SIG-M5 (cell line): Measurements from ENCODE around the gene TBC1D8.

Source experiments
- DNase-seq: peaks from one replicate; lab custom pipeline; 2025; lab: John Stamatoyannopoulos, UW

The TBC1D8 gene

GRCh38 chr2:100997509-100998234, 153.5 kb downstream of the TBC1D8 start:
- no peak for DNase-seq

- DNase-seq, result no peak
Measured at GRCh38 chr2:100995309-100996075, 155.7 kb downstream of the TBC1D8 start.

GRCh38 chr2:100993294-100993693, 157.9 kb downstream of the TBC1D8 start:
- no peak for DNase-seq

GRCh38 chr2:100992262-100992661, 158.9 kb downstream of the TBC1D8 start:
- no peak for DNase-seq

- no peak for DNase-seq
Measured at GRCh38 chr2:100991404-100991773, 159.8 kb downstream of the TBC1D8 start.

GRCh38 chr2:100990650-100991403, 160.4 kb downstream of the TBC1D8 start:
- DNase-seq, result no peak

- DNase-seq, result no peak
Measured at GRCh38 chr2:100990166-100990565, 161.0 kb downstream of the TBC1D8 start.

- DNase-seq, result no peak
Measured at GRCh38 chr2:100989666-100990065, 161.5 kb downstream of the TBC1D8 start.

GRCh38 chr2:100988630-100989417, 162.4 kb downstream of the TBC1D8 start:
- DNase-seq, result no peak

GRCh38 chr2:100987974-100988373, 163.2 kb downstream of the TBC1D8 start:
- no peak for DNase-seq

GRCh38 chr2:100987536-100987935, 163.6 kb downstream of the TBC1D8 start:
- no peak for DNase-seq

GRCh38 chr2:100986157-100986556, 165.0 kb downstream of the TBC1D8 start:
- DNase-seq, result no peak

- no peak for DNase-seq
Measured at GRCh38 chr2:100984892-100985307, 166.3 kb downstream of the TBC1D8 start.

GRCh38 chr2:100983684-100984310, 167.4 kb downstream of the TBC1D8 start:
- DNase-seq, result no peak

- no peak for DNase-seq
Measured at GRCh38 chr2:100983201-100983600, 168.0 kb downstream of the TBC1D8 start.

GRCh38 chr2:100982431-100982861, 168.7 kb downstream of the TBC1D8 start:
- DNase-seq, result no peak

GRCh38 chr2:100981011-100981410, 170.2 kb downstream of the TBC1D8 start:
- DNase-seq, result no peak

- no peak for DNase-seq
Measured at GRCh38 chr2:100980046-100980445, 171.1 kb downstream of the TBC1D8 start.

- no peak for DNase-seq
Measured at GRCh38 chr2:100978582-100979191, 172.5 kb downstream of the TBC1D8 start.

GRCh38 chr2:100977511-100977910, 173.7 kb downstream of the TBC1D8 start:
- DNase-seq, result no peak
